Measurements from ENCODE around the gene FAM131A. TPM values are rescaled to one million over a fixed set of nuclear protein-coding genes. Genes with fewer than 3 reads are reported as not detected.
"Not testable (repeated sequence)": the region's sequence is repeated elsewhere in the genome, so short reads cannot be mapped to it uniquely, and the experiment has no call there.

The FAM131A gene
- total RNA-seq, 2 experiments from 2014 or later, result 3.7 to 3.8 TPM

GRCh38 chr3:184337981-184338380, 581 bp downstream of the FAM131A start:
- ChIA-PET POLR2A (interaction anchor here (1.2 kb wide), 1 partner anchor 10 kb away, joined by 4 read pairs; no protein-coding TSS in a partner anchor), CTCF (ENCODE audit: unreplicated experiment) (no interaction called here)
- H2AFZ ChIP-seq (ENCODE audit: low read length), result no peak overlapping the region
- H4K20me1 ChIP-seq (ENCODE audit: insufficient read depth, low read length), result peaks cover 4% of the 10 kb centered on the region; the same call in 1 of the 2 replicates
- no peak overlapping the region for H3K4me2 ChIP-seq (ENCODE audit: low read length)
- peaks cover 8% of the 10 kb centered on the region for H3K4me1 ChIP-seq (ENCODE audit: insufficient read depth, low read length, poor library complexity, severe bottlenecking)
- no peaks in the 10 kb centered on the region for H3K9me3 ChIP-seq (ENCODE audit: low read length)
- TF ChIP-seq EZH2phosphoT487 (IDR thresholded peaks at IDR 0.05; ENCODE audit: borderline replicate concordance, low read depth, low read length), result no peak
- no peak for TF ChIP-seq CTCF (conservative IDR thresholded peaks at IDR 0.05; ENCODE audit: low read length)
- intact Hi-C loops (cut with micrococcal nuclease; ENCODE audit: unreplicated experiment), result no loop called here
- no peak overlapping the region for H3K4me3 ChIP-seq (ENCODE audit: low read depth, low read length, poor library complexity, severe bottlenecking)
- peaks cover 27% of the 10 kb centered on the region for H3K36me3 ChIP-seq (ENCODE audit: insufficient read depth, low read length)
- no peak overlapping the region for H3K27ac ChIP-seq (ENCODE audit: low read depth, low read length, poor library complexity, severe bottlenecking)
- no peak for DNase-seq (ENCODE audit: low spot score)
- H3K79me2 ChIP-seq (ENCODE audit: insufficient read depth, low read depth, low read length), result no peaks in the 10 kb centered on the region
- no TSS peak for BruUV-seq (replicated peaks)
- no peaks in the 10 kb centered on the region for H3K9me2 ChIP-seq (ENCODE audit: insufficient read depth, low read length)

- peaks cover 8% of the 10 kb centered on the region for H3K4me1 ChIP-seq (ENCODE audit: insufficient read depth, low read length, poor library complexity, severe bottlenecking)
- H3K9me2 ChIP-seq (ENCODE audit: insufficient read depth, low read length), result no peaks in the 10 kb centered on the region
- ChIA-PET POLR2A (no interaction called here), CTCF (ENCODE audit: unreplicated experiment) (no interaction called here)
- intact Hi-C loops (cut with micrococcal nuclease; ENCODE audit: unreplicated experiment), result no loop called here
- peaks cover 21% of the 10 kb centered on the region; the same call in 1 of the 2 replicates for H3K36me3 ChIP-seq (ENCODE audit: insufficient read depth, low read length)
- no peaks in the 10 kb centered on the region for H3K79me2 ChIP-seq (ENCODE audit: insufficient read depth, low read depth, low read length)
- BruUV-seq (replicated peaks), result no TSS peak
- no peak overlapping the region for H3K4me2 ChIP-seq (ENCODE audit: low read length)
- no peaks in the 10 kb centered on the region for H3K9me3 ChIP-seq (ENCODE audit: low read length)
- TF ChIP-seq EZH2phosphoT487 (IDR thresholded peaks at IDR 0.05; ENCODE audit: borderline replicate concordance, low read depth, low read length) (no peak), CTCF (conservative IDR thresholded peaks at IDR 0.05; ENCODE audit: low read length) (no peak)
- no peak overlapping the region for H3K27ac ChIP-seq (ENCODE audit: low read depth, low read length, poor library complexity, severe bottlenecking)
- no peak overlapping the region for H3K4me3 ChIP-seq (ENCODE audit: low read depth, low read length, poor library complexity, severe bottlenecking)
- peaks cover 4% of the 10 kb centered on the region; the same call in 1 of the 2 replicates for H4K20me1 ChIP-seq (ENCODE audit: insufficient read depth, low read length)
- H2AFZ ChIP-seq (ENCODE audit: low read length), result no peak overlapping the region
- DNase-seq (ENCODE audit: low spot score), result no peak
Observed at GRCh38 chr3:184338511-184338945, 1.1 kb downstream of the FAM131A start.

- BruUV-seq (replicated peaks), result no TSS peak
- H3K4me2 ChIP-seq (ENCODE audit: low read length), result no peak overlapping the region
Observed at GRCh38 chr3:184339001-184339400, 1.6 kb downstream of the FAM131A start.

GRCh38 chr3:184339451-184340135, 2.2 kb downstream of the FAM131A start:
- BruUV-seq (replicated peaks); H3K4me2 ChIP-seq (ENCODE audit: low read length); H3K4me3 ChIP-seq (ENCODE audit: low read depth, low read length, poor library complexity, severe bottlenecking); H3K27ac ChIP-seq (ENCODE audit: low read depth, low read length, poor library complexity, severe bottlenecking); CTCF ChIA-PET (ENCODE audit: unreplicated experiment); H3K4me1 ChIP-seq (ENCODE audit: insufficient read depth, low read length, poor library complexity, severe bottlenecking); POLR2A ChIA-PET; H3K79me2 ChIP-seq (ENCODE audit: insufficient read depth, low read depth, low read length); H2AFZ ChIP-seq (ENCODE audit: low read length); DNase-seq (ENCODE audit: low spot score); H3K9me2 ChIP-seq (ENCODE audit: insufficient read depth, low read length); H3K9me3 ChIP-seq (ENCODE audit: low read length); H4K20me1 ChIP-seq (ENCODE audit: insufficient read depth, low read length); intact Hi-C loops (cut with micrococcal nuclease; ENCODE audit: unreplicated experiment): not testable (repeated sequence)
- H3K36me3 ChIP-seq (ENCODE audit: insufficient read depth, low read length), result peaks cover 11% of the 10 kb centered on the region; the same call in 1 of the 2 replicates

More at GRCh38 chr3:184339001-184339400, 1.6 kb downstream of the FAM131A start:
- H3K4me3 ChIP-seq (ENCODE audit: low read depth, low read length, poor library complexity, severe bottlenecking), result no peak overlapping the region
- CTCF ChIA-PET (ENCODE audit: unreplicated experiment), result no interaction called here
- peaks cover 4% of the 10 kb centered on the region; the same call in 1 of the 2 replicates for H4K20me1 ChIP-seq (ENCODE audit: insufficient read depth, low read length)
- no peak overlapping the region for H3K27ac ChIP-seq (ENCODE audit: low read depth, low read length, poor library complexity, severe bottlenecking)
- no peak for DNase-seq (ENCODE audit: low spot score)
- no peak overlapping the region for H2AFZ ChIP-seq (ENCODE audit: low read length)
- peaks cover 8% of the 10 kb centered on the region for H3K4me1 ChIP-seq (ENCODE audit: insufficient read depth, low read length, poor library complexity, severe bottlenecking)
- POLR2A ChIA-PET, result no interaction called here
- H3K9me3 ChIP-seq (ENCODE audit: low read length), result no peaks in the 10 kb centered on the region
- H3K9me2 ChIP-seq (ENCODE audit: insufficient read depth, low read length), result no peaks in the 10 kb centered on the region
- TF ChIP-seq EZH2phosphoT487 (IDR thresholded peaks at IDR 0.05; ENCODE audit: borderline replicate concordance, low read depth, low read length) (no peak), CTCF (conservative IDR thresholded peaks at IDR 0.05; ENCODE audit: low read length) (no peak)
- no peaks in the 10 kb centered on the region for H3K79me2 ChIP-seq (ENCODE audit: insufficient read depth, low read depth, low read length)
- intact Hi-C loops (cut with micrococcal nuclease; ENCODE audit: unreplicated experiment), result no loop called here
- H3K36me3 ChIP-seq (ENCODE audit: insufficient read depth, low read length), result peaks cover 17% of the 10 kb centered on the region; the same call in 1 of the 2 replicates
